Loucy (cell line): ENCODE measurements around the gene ABI1.

Experiments used
- H2AFZ ChIP-seq: fragments of 200-600 bp; sonication (generic); 2 replicates; pipeline ENCODE4 v1.6.0; 2016; ENCODE audit warnings: antibody characterized with exemption, mild to moderate bottlenecking, low read length, moderate library complexity
- H3F3A ChIP-seq: fragments of 200-600 bp; 2 replicates; pipeline ENCODE4 v1.6.0; 2016; ENCODE audit warnings: antibody characterized with exemption, low read depth, mild to moderate bottlenecking
- H3K27me3 ChIP-seq: fragments of 200-600 bp; sonication (generic); 2 replicates; pipeline ENCODE4 v1.6.1; 2014; ENCODE audit warnings: low read length, mild to moderate bottlenecking; ENCODE audit not compliant: insufficient read depth, poor library complexity, severe bottlenecking
- H3K36me3 ChIP-seq: fragments of 200-600 bp; sonication (generic); 2 replicates; pipeline ENCODE4 v1.6.1; 2016; ENCODE audit warnings: low read length; ENCODE audit not compliant: insufficient read depth
- H3K4me1 ChIP-seq: fragments of 200-600 bp; sonication (generic); 2 replicates; pipeline ENCODE4 v1.5.1; 2014; ENCODE audit warnings: low read length, mild to moderate bottlenecking; ENCODE audit not compliant: insufficient read depth, poor library complexity, severe bottlenecking
- H3K4me2 ChIP-seq: fragments of 200-600 bp; sonication (generic); 2 replicates; pipeline ENCODE4 v1.6.0; 2014; ENCODE audit warnings: antibody characterized with exemption, low read length, low read depth, mild to moderate bottlenecking; ENCODE audit not compliant: poor library complexity, severe bottlenecking
- H3K4me3 ChIP-seq: fragments of 200-600 bp; sonication (generic); 2 replicates; pipeline ENCODE4 v1.5.1; 2014; ENCODE audit warnings: low read length, mild to moderate bottlenecking, mixed read lengths; ENCODE audit not compliant: poor library complexity, severe bottlenecking
- H3K79me2 ChIP-seq: fragments of 200-600 bp; sonication (generic); 2 replicates; pipeline ENCODE4 v1.6.1; 2014; ENCODE audit warnings: low read length; ENCODE audit not compliant: insufficient read depth
- H3K9ac ChIP-seq: fragments of 200-600 bp; sonication (generic); 2 replicates; pipeline ENCODE4 v1.6.0; 2014; ENCODE audit warnings: mild to moderate bottlenecking, low read depth, low read length, moderate library complexity; ENCODE audit not compliant: poor library complexity, severe bottlenecking
- H3K9me2 ChIP-seq: fragments of 200-600 bp; sonication (generic); replicated peaks from 2 replicates; pipeline ENCODE4 v1.6.1; 2016; ENCODE audit warnings: low read depth, low read length, mixed read lengths
- H3K9me3 ChIP-seq: fragments of 200-600 bp; sonication (generic); 2 replicates; pipeline ENCODE4 v1.6.1; 2014; ENCODE audit warnings: mild to moderate bottlenecking, antibody characterized with exemption, low read length, low read depth; ENCODE audit not compliant: insufficient read depth
- H4K20me1 ChIP-seq: fragments of 200-600 bp; sonication (generic); 2 replicates; pipeline ENCODE4 v1.6.0; 2014; ENCODE audit warnings: antibody characterized with exemption, low read length, mild to moderate bottlenecking; ENCODE audit not compliant: insufficient read depth, poor library complexity, severe bottlenecking
- EZH2phosphoT487 ChIP-seq: fragments of 200-600 bp; IDR thresholded peaks from 2 replicates; pipeline ENCODE4 v1.6.1; 2018; ENCODE audit warnings: antibody characterized with exemption, mild to moderate bottlenecking, moderate library complexity, borderline replicate concordance
- TF ChIP-seq, protein P1 (sequence below): fragments of 200-600 bp; sonication (generic); conservative IDR thresholded peaks from 2 replicates; pipeline ENCODE4 v1.5.1; 2014; ENCODE audit warnings: mild to moderate bottlenecking, antibody characterized with exemption, low read length

ABI1 gene

DNA sequence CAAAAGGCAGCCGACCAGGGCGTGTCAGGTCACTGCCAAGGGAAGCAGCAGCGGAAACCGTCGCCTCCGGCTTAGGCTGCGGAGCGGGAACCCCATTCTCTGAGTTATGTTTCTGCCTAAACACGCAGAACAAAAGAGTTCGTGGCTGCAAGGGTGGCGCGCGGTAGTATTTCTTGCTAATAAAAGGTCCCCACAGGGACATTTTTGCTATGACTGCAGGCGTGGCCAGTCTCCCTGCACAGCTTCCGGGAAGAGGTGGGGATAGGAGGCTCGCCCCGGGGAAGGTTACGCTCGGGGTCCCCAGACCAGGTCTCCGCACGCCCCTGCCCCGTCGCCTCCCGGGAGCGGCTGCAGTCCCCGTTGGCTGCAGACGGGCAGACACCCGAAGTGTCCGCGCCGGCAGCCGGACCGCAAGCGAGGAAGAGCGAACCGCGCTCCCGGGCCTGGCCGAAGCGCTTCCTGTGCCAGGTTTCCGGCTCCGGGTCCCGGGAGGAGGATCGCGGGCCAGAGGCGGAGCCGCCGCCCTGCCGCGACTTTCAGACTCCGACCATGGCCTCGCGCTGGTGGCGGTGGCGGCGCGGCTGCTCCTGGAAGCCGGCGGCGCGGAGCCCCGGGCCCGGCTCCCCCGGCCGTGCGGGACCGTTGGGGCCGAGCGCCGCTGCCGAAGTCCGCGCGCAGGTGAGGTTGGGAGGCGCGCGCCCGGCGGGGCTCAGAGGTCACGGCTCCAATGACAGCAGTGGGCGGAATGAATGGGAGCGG, 163.4 kb downstream of the ABI1 start, which contains the start of gene PDSS1:
TSS of gene PDSS1 (plus strand) at position 539 of the 759 bp plus-strand sequence. CDS start at position 550, 11 bp downstream.
- Histone ChIP-seq H3K9me2 (no peaks in the 10 kb centered on the region), H3K4me3 (peak within 1 kb of the TSS; percentile 89), H3K9ac (peak within 1 kb of the TSS; percentile 79), H3K36me3 (no peaks in the 10 kb centered on the region), H3K27me3 (peaks cover 3% of the 10 kb centered on the region), H3K9me3 (no peaks in the 10 kb centered on the region), H3K4me2 (peak within 1 kb of the TSS; percentile 85), H3K79me2 (peaks cover 47% of the 10 kb centered on the region), H3K4me1 (peaks cover 21% of the 10 kb centered on the region), H3F3A (no peaks in the 10 kb centered on the region), H2AFZ (peak within 1 kb of the TSS; percentile 96), H4K20me1 (peaks cover 17% of the 10 kb centered on the region)
- TF ChIP-seq EZH2phosphoT487: no peak
- TF ChIP-seq, protein P1, sequence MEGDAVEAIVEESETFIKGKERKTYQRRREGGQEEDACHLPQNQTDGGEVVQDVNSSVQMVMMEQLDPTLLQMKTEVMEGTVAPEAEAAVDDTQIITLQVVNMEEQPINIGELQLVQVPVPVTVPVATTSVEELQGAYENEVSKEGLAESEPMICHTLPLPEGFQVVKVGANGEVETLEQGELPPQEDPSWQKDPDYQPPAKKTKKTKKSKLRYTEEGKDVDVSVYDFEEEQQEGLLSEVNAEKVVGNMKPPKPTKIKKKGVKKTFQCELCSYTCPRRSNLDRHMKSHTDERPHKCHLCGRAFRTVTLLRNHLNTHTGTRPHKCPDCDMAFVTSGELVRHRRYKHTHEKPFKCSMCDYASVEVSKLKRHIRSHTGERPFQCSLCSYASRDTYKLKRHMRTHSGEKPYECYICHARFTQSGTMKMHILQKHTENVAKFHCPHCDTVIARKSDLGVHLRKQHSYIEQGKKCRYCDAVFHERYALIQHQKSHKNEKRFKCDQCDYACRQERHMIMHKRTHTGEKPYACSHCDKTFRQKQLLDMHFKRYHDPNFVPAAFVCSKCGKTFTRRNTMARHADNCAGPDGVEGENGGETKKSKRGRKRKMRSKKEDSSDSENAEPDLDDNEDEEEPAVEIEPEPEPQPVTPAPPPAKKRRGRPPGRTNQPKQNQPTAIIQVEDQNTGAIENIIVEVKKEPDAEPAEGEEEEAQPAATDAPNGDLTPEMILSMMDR: no peak

DNA sequence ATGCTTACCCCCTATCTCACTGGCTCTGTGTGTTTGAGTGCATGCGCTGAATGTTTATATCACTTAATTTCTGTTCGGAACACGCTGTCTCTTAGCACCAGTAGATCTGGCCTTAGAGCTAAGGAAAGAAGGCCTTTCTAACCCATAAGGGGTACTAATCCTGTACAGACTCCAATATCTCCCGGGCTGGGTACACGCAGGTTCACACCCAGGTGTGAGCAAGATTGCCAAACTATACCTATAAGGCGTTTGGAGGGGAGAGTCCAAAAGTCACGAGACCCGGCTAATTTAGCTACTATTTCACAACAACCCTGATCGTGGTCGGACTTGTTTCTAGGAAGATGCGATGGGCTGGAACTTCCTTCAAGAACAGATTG, 164.0 kb downstream of the ABI1 start:
- H3K9me3 ChIP-seq: no peaks in the 10 kb centered on the region
- H3K9me2 ChIP-seq: no peaks in the 10 kb centered on the region
- TF ChIP-seq, protein P1: no peak

More for the DNA sequence above, 164.0 kb downstream of the ABI1 start:
- peaks cover 21% of the 10 kb centered on the region for H3K4me1 ChIP-seq
- no peaks in the 10 kb centered on the region for H3K36me3 ChIP-seq
- H3K4me3 ChIP-seq: peak overlapping the region; percentile 89
- peak overlapping the region; percentile 85 for H3K4me2 ChIP-seq
- H4K20me1 ChIP-seq: peaks cover 17% of the 10 kb centered on the region
- H3K27me3 ChIP-seq: peaks cover 3% of the 10 kb centered on the region
- peak overlapping the region; percentile 96 for H2AFZ ChIP-seq
- H3F3A ChIP-seq: no peaks in the 10 kb centered on the region
- peaks cover 42% of the 10 kb centered on the region for H3K79me2 ChIP-seq
- peak overlapping the region; percentile 79 for H3K9ac ChIP-seq
